ENCODE data around the gene SPATA12.

Gene SPATA12, protein sequence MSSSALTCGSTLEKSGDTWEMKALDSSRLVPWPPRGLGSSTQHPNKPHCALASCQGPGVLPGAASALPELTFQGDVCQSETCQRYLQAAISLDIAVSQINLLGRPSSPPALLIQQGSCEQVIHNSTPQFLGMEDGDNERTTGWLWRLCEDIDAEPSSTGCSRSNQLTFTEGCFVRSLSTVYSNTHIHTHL

DNA sequence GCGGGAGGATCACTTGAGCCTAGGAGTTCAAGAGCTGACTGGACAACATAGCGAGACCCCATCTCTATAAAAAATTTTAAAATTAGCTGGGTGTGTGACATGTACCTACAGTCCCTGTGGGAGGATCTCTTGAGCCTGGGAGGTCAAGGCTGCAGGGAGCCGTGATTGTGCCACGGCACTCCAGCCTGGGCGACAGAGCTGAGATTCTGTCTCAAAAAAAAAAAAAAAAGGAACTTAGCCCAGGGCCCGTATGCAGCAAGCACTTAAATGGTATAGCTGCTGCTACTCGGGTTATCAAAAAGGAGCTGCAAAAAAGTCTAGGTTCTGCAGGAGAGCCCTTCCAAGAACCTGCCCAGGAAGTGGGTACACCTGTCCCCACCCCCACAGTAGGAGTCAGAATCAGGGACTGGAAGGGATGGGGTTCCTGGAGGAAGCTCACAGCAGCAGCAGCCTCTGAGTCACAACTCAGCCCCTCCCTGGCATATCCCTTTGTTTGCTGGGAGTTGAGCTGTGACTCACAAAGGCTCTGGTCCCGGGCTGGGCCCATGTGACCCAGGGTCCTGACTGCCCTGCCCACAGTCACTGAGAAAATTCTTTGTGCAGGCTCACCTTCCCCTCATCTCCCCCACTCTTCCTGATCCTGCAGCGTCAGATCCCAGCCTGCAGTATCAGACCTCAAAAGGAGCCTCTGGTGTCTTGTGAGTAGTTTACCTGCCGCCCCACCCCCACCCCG lies at the start of gene SPATA12:
SPATA12 (plus strand) TSS at position 576 of the 733 bp plus-strand sequence. CDS start 13,031 bp downstream, outside the sequence.
- no peak within 1 kb of the TSS for H3K4me3 ChIP-seq (ENCODE audit: low read depth, low read length)

DNA sequence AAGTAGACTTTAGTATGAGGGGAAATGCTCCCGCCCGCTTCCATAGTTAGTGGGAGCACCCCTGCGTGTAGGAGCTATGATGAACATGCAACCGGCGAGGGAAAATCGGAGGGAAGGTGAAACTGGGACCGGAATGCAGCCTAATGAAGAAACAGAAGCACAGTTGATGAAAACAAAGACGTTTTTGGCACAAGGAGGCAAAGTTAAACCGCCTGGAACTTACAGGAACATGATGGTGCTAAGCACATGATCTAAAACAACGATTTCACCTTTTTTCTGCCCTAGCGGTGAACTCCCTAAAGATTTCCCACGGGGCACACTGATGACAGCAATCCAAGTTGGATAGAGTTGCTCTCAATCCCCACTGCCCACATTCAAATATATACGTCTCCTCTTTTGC lies 49.4 kb upstream of the SPATA12 start:
- no peak overlapping the region for H3K4me3 ChIP-seq (ENCODE audit: low read depth, low read length)

DNA sequence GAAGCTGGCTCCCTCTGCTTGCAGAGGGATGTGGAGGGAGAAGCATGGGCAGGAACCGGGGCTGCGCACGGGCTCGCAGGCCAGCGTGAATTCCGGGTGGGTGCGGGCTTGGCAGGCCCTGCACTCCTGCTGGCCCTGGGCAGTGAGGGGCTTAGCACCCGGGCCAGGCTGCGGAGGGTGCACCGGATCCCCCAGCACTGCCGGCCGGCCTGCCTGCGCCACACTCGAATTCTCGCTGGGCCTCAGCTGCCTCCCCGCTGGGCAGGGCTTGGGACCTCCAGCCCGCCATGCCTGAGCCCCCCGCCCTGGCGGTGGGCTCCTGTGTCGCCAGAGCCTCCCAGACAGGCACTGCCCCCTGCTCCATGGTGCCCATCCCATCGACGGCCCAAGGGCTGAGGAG lies 47.6 kb upstream of the SPATA12 start:
- H3K4me3 ChIP-seq (ENCODE audit: low read depth, low read length), result no peak overlapping the region

DNA sequence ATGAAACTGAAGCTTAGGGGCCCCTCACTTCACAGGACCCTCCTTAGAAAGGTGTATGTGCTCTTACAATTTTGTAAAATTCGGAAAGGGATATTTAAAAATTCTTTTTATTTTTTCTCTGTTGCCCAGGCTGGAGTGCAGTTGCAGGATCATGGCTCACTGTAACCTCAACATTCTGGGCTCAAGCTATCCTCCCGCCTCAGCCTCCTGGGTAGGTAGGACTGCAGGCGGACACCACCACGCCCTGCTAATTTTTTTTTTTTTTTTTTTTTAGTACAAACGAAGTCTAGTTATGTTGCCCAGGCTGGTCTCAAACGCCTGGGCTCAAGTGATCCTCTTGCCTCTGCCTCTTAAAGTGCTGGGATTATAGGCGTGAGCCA lies 45.1 kb upstream of the SPATA12 start:
- H3K4me3 ChIP-seq (ENCODE audit: low read depth, low read length), result no peak overlapping the region

DNA sequence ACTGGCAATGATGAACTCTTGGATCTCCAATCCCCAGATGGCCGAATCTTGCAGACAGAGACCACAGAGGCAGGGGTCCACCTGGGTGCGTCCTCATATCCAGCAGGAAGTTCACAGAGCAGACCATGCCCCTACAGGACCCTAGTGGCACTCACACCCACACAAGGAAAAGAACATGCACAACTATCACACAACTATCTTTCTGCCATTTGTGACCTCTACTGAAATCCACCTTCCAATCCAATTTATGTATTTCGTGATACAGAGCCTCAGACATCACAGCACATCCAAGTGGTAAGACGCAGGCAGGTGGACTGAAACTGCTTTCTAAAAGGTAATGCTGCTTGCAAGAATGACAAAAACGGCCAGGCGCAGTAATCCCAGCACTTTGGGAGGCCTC lies 44.6 kb upstream of the SPATA12 start:
- no peak overlapping the region for H3K4me3 ChIP-seq (ENCODE audit: low read depth, low read length)

DNA sequence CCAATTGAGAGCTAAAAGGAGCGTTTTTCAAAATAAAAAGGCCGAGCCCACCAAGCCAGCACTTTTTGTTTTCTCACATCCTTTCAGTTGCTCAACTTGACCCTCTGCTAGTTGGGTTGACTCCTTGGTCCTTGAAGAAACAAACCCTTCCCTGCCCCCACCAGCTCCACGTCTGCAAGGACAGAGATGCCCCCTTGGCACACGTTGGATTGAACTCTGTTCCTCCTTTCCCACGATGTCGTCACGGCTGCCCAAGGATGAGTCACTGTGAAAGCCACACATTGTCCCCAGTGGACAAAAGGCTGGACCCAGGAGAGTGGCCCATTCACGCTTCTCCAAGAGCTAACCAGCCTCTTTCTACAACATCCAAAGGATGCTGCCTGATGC lies 43.0 kb upstream of the SPATA12 start:
- no peak overlapping the region for H3K4me3 ChIP-seq (ENCODE audit: low read depth, low read length)

DNA sequence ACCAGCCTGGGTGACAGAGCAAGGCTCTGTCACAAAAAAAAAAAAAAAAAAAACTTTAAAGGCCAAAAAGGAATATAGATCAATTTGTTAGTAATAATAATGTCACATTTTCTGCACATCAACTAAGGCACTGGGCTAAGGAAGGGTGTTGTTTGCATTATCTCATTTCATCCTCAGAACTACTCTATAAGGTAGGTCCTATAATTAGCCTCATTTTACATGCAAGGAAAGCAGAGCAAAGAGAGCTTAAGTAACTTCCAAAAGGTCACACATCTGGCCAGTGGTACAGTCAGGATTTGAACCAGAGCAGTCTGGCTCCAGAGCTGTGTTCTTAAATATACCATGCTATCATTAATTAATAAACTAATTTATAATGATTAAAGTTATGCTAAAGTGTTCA lies 42.2 kb upstream of the SPATA12 start:
- H3K4me3 ChIP-seq (ENCODE audit: low read depth, low read length), result no peak overlapping the region

DNA sequence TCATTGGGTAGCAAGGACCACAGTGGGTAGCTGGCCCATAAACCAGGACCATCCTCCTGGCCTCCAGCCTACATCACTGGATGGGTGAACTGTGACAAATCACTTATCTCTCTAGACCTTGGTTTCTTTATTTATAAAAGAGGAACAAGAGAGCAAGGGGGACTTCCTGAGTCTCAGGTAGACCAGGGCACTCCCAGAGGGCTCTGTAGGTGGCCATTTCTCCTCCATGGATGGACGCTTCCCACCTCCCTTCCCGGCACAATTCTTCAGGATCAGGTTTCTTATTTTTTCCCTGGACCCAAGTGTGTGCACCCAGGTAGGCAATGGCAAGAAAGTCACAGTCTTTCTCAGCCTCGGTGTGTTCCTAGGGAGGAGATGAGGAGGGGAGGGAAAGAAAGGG lies 41.4 kb upstream of the SPATA12 start:
- H3K4me3 ChIP-seq (ENCODE audit: low read depth, low read length), result no peak overlapping the region

DNA sequence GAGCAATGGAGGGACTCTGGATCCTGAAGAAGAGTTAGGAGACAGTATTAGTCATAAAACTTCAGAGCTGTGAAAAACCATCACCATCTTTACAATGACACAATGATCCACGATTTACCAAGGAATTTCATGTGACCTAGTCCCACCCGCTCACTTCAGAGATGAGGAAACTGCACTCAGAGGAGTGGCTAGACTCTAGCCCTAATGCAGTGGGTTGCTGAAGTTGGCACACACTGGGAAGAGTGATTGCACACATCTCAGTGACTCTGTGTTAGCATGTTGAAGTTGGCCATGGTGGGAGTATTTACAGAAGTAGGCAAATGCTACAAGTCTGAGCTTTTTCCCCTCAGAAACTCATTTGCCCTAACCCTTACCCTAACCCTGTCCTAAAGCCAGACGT lies 35.2 kb upstream of the SPATA12 start:
- no peak overlapping the region for H3K4me3 ChIP-seq (ENCODE audit: low read depth, low read length)

DNA sequence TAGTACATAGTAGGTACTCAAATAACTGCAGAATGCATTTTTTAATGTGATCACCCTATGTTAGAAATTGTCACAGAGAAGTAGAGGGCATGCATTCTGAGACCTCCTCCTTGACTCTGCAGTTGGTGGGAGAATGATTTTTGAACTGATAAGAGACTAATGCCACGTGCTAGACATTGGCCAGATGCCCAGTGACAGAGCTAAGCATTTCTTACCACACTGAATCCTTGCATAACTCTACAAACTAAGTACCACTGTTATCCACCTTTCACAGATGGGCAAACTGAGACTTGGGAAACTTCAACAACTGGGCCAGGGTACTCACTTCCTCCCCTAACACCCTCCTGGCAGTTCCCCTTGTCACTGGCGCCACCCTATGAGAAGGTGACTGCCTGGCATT lies 33.5 kb upstream of the SPATA12 start:
- H3K4me3 ChIP-seq (ENCODE audit: low read depth, low read length), result no peak overlapping the region

DNA sequence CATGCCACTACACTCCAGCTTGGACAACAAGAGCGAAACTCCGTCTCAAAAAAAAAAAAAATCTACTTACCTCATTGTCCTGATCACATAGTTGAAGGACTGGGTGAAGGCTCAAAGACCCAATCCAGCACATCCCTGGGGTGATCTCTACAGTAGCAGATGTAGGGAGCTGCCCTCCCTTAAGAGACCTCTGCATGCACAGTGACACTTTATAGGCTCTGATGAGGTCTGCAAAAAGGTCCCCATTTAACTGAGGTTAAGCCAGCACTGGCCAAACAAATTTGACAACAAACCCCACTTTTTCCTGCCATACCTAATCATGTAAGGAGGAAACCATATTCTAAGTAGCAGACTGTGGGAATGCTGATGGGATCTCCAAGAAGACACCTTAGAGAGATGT lies 31.1 kb upstream of the SPATA12 start:
- no peak overlapping the region for H3K4me3 ChIP-seq (ENCODE audit: low read depth, low read length)

DNA sequence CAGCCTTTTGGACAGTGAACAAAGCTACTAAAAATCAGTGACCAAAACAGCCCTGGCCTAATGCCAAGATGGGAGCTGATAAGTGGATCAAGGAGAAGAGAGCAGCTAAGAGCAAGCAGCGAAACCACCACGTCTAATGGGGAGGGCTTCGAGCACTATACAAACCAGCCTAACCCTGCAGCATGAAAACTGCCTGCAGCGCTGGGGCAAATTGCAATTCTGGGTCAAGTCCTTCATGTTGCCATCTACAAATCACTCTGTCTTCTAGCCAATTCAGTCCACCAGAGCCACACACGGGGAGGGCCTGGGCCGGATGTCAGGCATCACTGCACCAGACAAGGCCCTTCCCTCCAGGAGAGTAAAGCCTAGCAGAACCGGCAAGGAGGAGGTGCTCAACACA lies 30.5 kb upstream of the SPATA12 start:
- no peak overlapping the region for H3K4me3 ChIP-seq (ENCODE audit: low read depth, low read length)

DNA sequence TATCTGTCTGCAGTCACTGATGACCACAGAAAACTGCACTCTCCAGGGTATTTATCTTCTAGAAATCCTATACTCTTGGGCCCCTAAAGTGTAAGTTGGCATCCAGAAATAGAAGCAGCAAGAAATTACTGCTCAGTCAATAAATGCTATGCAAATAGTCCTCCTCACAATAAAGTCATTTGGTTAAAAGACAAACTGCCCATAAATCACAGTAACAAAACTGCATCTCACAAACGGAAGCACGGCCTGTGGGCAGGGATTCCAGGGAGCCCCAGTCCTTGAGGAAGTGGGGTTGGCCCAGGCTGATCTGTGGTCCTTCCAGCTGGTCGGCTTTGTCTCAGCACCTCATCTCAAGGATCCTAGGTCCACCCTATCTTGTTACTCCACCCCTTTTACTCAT lies 29.7 kb upstream of the SPATA12 start:
- H3K4me3 ChIP-seq (ENCODE audit: low read depth, low read length), result no peak overlapping the region

DNA sequence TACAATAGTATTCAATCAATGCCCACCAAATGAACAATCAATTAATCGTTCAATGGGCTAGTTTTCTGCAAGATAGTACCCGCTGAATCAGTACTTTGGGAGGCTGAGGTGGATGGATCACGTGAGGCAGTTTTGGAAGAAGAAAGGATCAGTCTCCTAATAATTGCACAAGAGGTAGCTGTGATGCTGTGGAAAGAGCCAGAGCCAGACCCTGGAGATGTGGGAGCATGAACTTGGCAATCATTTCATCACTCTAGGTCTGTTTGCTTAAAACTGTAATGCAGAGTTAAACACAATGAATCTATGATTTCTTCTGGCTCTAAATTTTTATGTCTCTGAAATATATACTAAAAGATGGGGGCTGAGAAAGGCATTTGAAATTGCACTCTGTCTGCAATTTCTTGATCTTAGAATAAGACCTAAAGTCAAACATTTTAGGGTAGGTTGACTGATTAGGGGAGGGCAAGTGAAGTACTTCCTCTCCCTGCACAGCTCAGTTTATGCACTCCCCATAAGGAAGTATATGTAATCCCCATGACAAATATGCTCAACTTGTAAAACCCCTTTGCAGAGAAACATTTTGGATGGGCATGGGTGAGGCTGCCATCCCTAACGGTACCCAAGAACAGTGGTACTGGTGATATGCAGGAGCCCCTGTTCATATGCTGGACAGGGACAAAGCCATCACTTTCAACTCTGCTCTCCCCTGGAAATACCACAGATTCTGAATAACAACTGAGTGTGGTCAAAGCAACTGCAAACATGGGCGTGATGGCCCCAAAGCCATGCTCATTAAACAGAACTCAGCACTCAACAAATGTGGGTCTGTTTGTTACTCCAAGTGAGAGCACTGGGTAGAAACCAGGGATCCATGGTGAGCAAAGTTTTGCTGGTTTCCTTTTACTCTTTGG lies 28.6 kb upstream of the SPATA12 start:
- no peak overlapping the region for H3K4me3 ChIP-seq (ENCODE audit: low read depth, low read length)

DNA sequence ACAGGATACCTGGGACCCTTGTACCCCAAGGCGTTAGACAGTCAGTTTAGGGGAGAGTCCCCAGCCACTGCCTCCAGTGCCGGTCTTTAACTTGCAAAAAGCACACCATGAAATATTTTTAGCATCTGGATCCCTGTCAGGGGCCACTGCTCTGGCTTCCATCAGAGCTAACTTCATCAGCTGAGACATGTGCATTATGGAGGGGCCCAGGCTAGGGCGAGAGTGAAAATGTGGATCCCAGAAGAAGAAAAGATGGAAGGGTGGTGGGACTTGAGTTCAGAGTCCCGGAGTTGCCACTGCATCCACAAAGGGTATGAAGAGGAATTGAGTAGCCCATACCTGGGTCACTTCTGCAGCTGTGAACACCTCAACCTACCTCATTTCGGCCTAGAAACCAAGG lies 23.5 kb upstream of the SPATA12 start:
- no peak overlapping the region for H3K4me3 ChIP-seq (ENCODE audit: low read depth, low read length)

DNA sequence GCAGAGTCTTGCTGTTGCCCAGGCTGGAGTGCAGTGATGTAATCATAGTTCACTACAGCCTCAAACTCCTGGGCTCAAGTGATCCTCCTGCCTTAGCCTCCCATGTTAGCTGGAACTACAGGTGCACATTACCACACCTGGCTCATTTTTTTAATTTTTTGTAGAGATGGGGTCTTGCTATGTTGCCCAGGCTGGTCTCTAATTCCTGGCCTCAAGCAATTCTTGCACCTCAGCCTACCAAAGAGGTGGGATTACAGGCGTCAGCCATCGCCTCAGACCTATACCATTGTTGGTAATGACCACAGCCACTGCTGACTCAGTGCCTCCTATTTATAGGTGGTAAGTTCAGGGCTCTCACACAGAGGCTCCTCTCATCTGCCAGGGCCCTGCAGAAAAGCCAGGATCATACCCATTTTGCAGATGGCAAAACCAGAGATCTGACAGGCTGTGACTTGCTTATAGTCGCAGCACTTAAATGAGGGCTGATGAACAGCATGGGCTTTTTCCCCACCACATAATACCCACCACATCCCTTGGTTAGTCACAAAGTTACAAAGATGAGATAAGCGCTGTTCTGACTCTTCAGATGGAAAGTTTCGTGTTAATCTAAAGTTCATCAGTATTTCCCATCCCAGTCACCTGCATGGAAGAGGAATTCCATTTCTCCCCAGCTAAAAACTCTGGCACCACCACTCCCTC lies 21.8 kb upstream of the SPATA12 start:
- H3K4me3 ChIP-seq (ENCODE audit: low read depth, low read length), result no peak overlapping the region

DNA sequence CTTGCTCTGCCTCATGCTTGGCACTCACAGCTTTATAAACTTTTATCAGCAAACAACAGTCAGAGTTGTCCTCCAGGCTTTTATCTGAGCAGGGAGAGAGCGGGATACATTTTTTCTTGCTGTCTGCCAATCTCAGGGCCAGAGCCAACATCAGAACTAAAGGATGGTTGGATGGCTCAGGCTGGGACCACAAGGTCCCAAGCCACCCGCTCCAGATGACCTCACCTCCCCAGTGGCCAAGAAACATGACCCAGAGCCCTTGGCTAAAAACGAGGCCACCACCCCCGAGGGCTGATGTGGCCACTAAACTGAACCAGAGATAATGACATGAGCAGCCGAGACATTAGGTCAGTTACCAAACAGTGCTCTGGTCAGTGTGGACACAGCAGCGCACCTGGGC lies 18.8 kb upstream of the SPATA12 start:
- H3K4me3 ChIP-seq (ENCODE audit: low read depth, low read length), result no peak overlapping the region

DNA sequence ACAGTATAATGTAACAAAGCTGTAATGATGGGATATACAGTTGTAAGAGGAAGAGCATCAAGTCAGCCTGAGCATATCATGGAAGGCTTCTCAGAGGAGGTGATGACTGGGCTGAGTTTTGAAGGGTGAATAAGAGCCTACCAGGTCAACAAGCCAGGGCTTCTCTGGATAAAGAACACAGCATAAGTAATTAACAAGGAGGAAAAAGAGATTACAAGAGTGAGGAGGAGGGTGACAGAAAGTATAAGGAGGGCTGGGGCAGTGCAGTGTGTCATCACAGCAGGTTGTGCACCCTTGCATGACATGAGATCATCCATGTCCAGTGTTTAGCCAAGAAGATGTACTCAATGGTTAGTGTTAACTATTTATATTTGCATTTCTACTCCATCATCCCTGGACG lies 16.9 kb upstream of the SPATA12 start:
- no peak overlapping the region for H3K4me3 ChIP-seq (ENCODE audit: low read depth, low read length)

DNA sequence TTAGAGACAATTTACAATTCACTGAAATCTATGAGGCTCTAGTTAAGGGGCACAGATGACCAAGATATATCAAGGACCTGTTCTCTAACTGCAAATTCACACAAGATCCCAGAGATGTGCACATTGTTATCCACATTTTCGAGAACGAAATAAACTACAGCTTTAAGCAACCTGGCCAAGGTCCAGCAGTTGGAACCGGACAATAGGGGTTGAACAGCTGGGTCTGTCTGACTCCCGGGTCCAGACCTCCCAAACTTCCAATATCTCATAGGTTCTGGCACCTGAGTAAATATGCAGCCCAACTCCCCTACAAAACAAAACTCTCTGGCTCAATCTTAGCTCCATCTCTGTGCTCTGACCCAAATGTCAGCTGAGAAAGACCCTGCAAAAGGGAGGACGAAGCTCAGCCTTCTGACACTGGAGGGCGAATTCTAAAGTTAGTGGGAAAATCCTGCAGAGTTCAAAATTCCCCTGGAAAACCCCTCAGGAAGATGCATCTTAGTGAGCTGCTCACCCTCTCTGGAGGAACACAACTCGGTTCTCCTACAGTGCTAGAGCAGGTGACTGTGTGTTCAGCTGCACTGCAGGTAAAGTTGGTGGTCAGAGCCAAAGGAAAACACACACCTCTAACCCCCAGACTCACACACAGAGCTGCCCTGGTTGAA lies 14.2 kb upstream of the SPATA12 start:
- H3K4me3 ChIP-seq (ENCODE audit: low read depth, low read length), result no peak overlapping the region

DNA sequence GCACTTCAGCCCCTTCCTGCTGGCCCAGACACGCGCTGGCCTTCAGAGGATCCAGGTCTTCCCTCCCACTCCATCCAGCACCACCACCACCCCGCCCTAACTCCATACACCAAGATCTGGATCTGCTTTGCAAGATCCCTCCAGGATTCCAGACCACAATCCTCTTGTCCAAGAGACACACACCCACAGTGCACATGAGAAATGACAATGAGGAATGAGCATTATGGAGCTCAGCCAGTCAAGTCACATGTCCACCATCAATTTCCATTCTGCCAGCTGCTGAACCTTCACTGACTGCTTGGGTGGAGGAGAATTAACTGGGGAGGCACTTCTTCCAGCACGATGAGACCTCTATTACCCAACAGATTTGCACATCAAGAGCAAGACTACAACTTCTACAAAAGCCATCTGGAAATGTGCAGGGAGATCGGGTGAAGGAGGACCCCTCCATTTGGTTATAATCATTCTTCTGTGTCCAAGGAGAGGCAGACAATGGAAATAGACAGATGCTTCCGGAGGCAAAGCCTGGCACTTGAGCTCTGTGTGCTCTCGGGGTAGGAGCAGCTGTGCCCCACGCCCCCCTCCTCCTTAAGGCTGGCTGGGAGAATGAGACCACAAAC lies 12.3 kb upstream of the SPATA12 start:
- H3K4me3 ChIP-seq (ENCODE audit: low read depth, low read length), result no peak overlapping the region

All from iPS-11a (cell line).